Adipocyte (in vitro differentiated cells): ENCODE measurements around the gene IL23R.

Experiments used
- DNase-seq: peaks from one replicate; pipeline ENCODE4 v3.0.0-alpha.2; 2015; ENCODE audit warnings: low read depth
- H3K27me3 ChIP-seq: replicated peaks from 2 replicates; pipeline ENCODE4 v1.7.0; 2013; ENCODE audit warnings: mild to moderate bottlenecking, low read length, moderate library complexity; ENCODE audit not compliant: control insufficient read depth, insufficient read depth
- H3K36me3 ChIP-seq: 2 replicates; pipeline ENCODE4 v1.7.0; 2013; ENCODE audit warnings: low read length, mild to moderate bottlenecking, moderate library complexity; ENCODE audit not compliant: control insufficient read depth, insufficient read depth, severe bottlenecking
- H3K4me1 ChIP-seq: 2 replicates; pipeline ENCODE4 v1.7.0; 2013; ENCODE audit warnings: mild to moderate bottlenecking, low read length, moderate library complexity; ENCODE audit not compliant: control insufficient read depth, insufficient read depth
- H3K4me3 ChIP-seq: 2 replicates; pipeline ENCODE4 v1.7.0; 2013; ENCODE audit warnings: mild to moderate bottlenecking, low read length, moderate library complexity
- H3K9ac ChIP-seq: 2 replicates; pipeline ENCODE4 v1.7.0; 2013; ENCODE audit warnings: mild to moderate bottlenecking, low read length, moderate library complexity
- H3K9me3 ChIP-seq: 2 replicates; pipeline ENCODE4 v1.7.0; 2013; ENCODE audit warnings: mild to moderate bottlenecking, low read length, moderate library complexity; ENCODE audit not compliant: control insufficient read depth

The IL23R gene

GRCh38 chr1:67280696-67281095 is 114.4 kb downstream of the IL23R start:
- H3K27me3 ChIP-seq = peaks cover 8% of the 10 kb centered on the region
- H3K9ac ChIP-seq = no peak overlapping the region
- no peaks in the 10 kb centered on the region for H3K4me1 ChIP-seq
- H3K36me3 ChIP-seq = no peaks in the 10 kb centered on the region
- H3K4me3 ChIP-seq = no peak overlapping the region
- no peaks in the 10 kb centered on the region for H3K9me3 ChIP-seq
- no peak for DNase-seq

- Histone ChIP-seq H3K9me3 (no peaks in the 10 kb centered on the region), H3K4me3 (no peak overlapping the region), H3K4me1 (no peaks in the 10 kb centered on the region), H3K9ac (no peak overlapping the region), H3K36me3 (no peaks in the 10 kb centered on the region), H3K27me3 (peaks cover 8% of the 10 kb centered on the region)
- no peak for DNase-seq
Measured at GRCh38 chr1:67281244-67281643, 115.0 kb downstream of the IL23R start.

DNA sequence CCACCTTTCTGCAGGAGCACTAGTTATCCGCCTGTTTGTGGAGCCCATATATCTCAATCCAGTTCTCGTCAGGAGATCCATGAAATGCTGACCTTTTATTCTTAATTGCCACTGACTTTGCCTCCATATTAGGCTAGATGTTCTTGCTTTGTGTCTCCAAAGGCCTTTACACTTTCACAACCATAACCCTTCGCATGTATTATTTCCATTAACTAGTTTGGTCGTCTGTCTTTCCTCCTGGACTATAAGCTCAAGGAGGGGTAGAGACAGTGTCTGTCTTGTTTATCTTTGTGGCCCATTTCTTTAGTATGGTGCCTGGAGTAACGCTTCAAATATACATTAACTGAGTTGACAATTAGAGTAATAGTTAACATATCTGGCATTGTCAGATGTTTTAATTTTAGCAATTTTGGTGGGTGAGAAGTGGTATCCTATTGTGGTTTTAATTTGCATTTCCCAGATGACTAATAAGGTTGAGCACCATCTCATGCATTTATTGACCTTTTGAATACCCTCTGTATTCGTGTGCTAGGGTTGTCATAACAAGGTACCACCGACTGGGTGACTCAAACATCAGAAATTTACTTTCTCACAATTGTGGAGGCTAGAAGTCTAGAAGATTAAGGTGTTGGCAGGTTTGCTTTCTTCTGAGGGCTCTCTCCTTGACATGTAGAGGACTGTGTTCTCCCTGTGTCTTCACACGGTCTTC is 119.7 kb downstream of the IL23R start:
- no peak overlapping the region for H3K9ac ChIP-seq
- H3K9me3 ChIP-seq = peaks cover 5% of the 10 kb centered on the region
- no peak for DNase-seq
- peaks cover 8% of the 10 kb centered on the region for H3K27me3 ChIP-seq
- no peaks in the 10 kb centered on the region for H3K36me3 ChIP-seq
- H3K4me1 ChIP-seq = no peaks in the 10 kb centered on the region
- H3K4me3 ChIP-seq = no peak overlapping the region

GRCh38 chr1:67290236-67290635 is 124.0 kb downstream of the IL23R start:
- no peak overlapping the region for H3K4me3 ChIP-seq
- no peaks in the 10 kb centered on the region for H3K36me3 ChIP-seq
- H3K9ac ChIP-seq = no peak overlapping the region
- H3K27me3 ChIP-seq = peaks cover 8% of the 10 kb centered on the region
- DNase-seq = no peak
- H3K4me1 ChIP-seq = no peaks in the 10 kb centered on the region
- peaks cover 5% of the 10 kb centered on the region for H3K9me3 ChIP-seq

DNA sequence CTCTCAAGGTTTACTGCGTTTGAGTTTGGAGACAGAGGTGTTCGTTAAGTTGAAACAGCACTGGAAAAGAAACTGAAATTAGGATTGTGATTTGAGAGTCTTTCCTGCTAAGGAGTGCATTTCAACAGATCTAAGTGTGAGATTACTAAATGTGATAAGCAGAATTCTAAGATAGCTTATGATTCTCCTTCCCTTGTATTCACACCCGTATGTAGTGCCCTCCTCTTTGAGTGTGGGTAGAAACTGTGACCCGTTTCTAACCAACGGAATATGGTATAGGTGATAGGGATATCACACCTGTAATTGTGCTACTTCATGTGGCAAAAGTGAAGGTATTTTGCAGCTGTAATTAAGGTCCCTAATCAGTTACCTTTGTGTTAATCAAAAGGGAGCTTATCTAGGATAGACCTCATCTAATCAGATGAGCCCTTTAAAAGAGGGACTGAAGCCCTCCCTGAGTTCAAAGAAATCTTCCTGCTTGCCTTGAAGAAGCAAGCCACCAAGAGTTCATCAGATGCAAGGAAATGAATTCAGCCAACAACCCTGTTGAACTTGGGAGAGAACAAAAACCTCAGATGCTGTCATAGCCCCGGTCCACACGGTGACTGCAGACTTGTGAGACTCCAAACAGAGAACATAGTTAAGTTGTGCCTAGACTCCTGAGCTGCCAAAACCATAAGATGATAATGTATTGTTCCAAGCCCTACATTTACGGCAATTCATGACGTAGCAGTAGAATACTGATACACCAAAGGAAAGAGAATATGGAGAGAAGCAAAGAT is 128.8 kb downstream of the IL23R start:
- H3K9ac ChIP-seq = no peak overlapping the region
- DNase-seq = no peak
- no peak overlapping the region for H3K4me3 ChIP-seq
- H3K4me1 ChIP-seq = peaks cover 9% of the 10 kb centered on the region
- H3K27me3 ChIP-seq = peaks cover 8% of the 10 kb centered on the region
- H3K36me3 ChIP-seq = no peaks in the 10 kb centered on the region
- H3K9me3 ChIP-seq = no peaks in the 10 kb centered on the region

DNA sequence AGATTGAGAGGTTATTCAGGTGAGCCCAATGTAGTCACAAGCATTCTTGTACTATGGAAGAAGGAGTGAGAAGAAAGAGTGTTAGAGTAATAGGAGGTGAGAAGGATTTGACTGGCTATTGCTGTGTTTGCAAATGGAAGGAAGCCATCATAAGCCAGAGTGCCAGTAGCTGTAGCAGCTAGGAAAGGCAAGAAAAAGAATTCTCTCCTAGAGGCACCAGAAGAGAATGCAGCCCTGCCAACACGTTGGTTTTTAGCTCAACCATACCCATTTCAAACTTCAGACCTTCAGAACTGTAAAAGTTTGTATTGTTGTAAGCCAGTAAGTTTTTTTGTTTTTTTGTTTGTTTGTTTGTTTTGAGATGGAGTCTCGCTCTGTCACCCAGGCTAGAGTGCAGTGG is 132.5 kb downstream of the IL23R start:
- Histone ChIP-seq H3K27me3 (peaks cover 8% of the 10 kb centered on the region), H3K4me1 (peaks cover 18% of the 10 kb centered on the region), H3K9me3 (no peaks in the 10 kb centered on the region), H3K9ac (no peak overlapping the region), H3K4me3 (no peak overlapping the region), H3K36me3 (no peaks in the 10 kb centered on the region)
- no peak for DNase-seq

DNA sequence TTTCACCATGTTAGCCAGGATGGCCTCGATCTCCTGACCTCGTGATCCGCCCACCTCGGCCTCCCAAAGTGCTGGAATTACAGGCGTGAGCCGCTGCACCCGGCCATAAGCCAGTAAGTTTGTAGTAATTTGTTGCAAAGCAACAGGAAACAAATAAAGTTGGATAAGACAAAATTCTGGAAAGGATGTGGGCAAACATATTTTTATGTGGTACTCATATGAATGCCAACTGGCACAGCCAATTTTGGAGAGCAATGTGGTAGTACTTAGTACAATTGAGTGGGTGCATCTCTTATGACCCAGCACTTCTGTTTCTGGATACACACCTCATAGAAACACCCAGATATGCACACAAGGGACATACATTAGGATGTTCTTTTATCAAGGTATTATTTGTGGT is 133.0 kb downstream of the IL23R start:
- Histone ChIP-seq H3K27me3 (peaks cover 7% of the 10 kb centered on the region), H3K4me3 (no peak overlapping the region), H3K9me3 (no peaks in the 10 kb centered on the region), H3K4me1 (peaks cover 18% of the 10 kb centered on the region), H3K9ac (no peak overlapping the region), H3K36me3 (no peaks in the 10 kb centered on the region)
- no peak for DNase-seq

- H3K27me3 ChIP-seq = peaks cover 5% of the 10 kb centered on the region
- H3K4me1 ChIP-seq = peaks cover 18% of the 10 kb centered on the region
- DNase-seq = no peak
- peak overlapping the region; percentile 47 for H3K9ac ChIP-seq
- no peaks in the 10 kb centered on the region for H3K36me3 ChIP-seq
- H3K4me3 ChIP-seq = peak overlapping the region; percentile 10
- H3K9me3 ChIP-seq = no peaks in the 10 kb centered on the region
Measured at GRCh38 chr1:67300561-67300960, 134.3 kb downstream of the IL23R start.

GRCh38 chr1:67304023-67304422 is 137.8 kb downstream of the IL23R start:
- no peak for DNase-seq
- H3K9me3 ChIP-seq = no peaks in the 10 kb centered on the region
- no peak overlapping the region for H3K9ac ChIP-seq
- peaks cover 20% of the 10 kb centered on the region for H3K4me1 ChIP-seq
- no peak overlapping the region for H3K4me3 ChIP-seq
- no peaks in the 10 kb centered on the region for H3K36me3 ChIP-seq
- H3K27me3 ChIP-seq = peaks cover 18% of the 10 kb centered on the region

DNA sequence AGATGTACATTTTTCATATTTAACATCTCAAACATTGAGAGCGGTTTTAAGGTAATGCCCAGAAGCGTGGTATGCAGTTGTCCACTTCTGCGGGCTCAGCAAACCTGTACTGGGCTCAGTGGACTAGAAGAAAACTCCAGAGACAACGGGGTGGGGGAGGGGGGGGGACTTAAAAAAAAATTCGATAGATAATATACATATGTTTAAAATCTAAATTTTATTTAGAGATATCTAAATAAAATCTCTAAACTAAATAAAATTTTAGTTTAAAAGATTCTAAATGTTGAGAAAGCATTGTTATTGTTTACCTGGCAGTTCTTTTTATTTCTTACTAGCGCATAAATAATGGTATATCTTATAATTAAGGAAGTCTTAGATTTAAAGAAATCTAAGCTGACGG is 140.3 kb downstream of the IL23R start:
- Histone ChIP-seq H3K4me3 (no peak overlapping the region), H3K9ac (no peak overlapping the region), H3K27me3 (peaks cover 28% of the 10 kb centered on the region), H3K9me3 (no peaks in the 10 kb centered on the region), H3K4me1 (peaks cover 2% of the 10 kb centered on the region), H3K36me3 (no peaks in the 10 kb centered on the region)
- no peak for DNase-seq

DNA sequence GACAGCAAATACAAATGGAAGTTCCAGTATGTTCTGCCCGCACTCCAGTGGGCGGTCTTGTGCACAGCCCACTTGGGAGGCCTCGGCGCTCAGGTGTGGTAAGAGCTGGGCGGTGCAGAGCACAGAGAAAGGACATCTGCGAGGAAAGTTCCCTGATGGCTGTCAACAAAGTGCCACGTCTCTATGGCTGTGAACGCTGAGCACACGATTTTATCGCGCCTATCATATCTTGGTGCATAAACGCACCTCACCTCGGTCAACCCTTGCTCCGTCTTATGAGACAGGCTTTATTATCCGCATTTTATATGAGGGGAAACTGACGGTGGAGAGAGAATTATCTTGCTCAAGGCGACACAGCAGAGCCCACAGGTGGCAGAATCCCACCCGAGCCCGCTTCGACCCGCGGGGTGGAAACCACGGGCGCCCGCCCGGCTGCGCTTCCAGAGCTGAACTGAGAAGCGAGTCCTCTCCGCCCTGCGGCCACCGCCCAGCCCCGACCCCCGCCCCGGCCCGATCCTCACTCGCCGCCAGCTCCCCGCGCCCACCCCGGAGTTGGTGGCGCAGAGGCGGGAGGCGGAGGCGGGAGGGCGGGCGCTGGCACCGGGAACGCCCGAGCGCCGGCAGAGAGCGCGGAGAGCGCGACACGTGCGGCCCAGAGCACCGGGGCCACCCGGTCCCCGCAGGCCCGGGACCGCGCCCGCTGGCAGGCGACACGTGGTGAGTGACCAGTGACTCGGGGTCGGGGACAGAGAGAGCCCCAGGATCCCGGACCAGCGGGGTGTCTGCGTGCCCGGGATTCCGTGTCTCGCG is 141.2 kb downstream of the IL23R start, which contains the start of gene IL12RB2:
Gene IL12RB2, plus strand, starts transcription at position 623 of the 810 bp plus-strand sequence. CDS start 12,496 bp downstream, outside the sequence.
- peaks cover 28% of the 10 kb centered on the region for H3K27me3 ChIP-seq
- peaks cover 2% of the 10 kb centered on the region for H3K4me1 ChIP-seq
- H3K9me3 ChIP-seq = no peaks in the 10 kb centered on the region
- no peak within 1 kb of the TSS for H3K9ac ChIP-seq
- H3K36me3 ChIP-seq = no peaks in the 10 kb centered on the region
- peak; percentile 36 for DNase-seq
- peak within 1 kb of the TSS; percentile 73 for H3K4me3 ChIP-seq
